RKO (cell line): Measurements from ENCODE around the gene BMERB1.
A peak's percentile ranks its signal among the peaks of the same experiment; 100 is the strongest.
"Not testable (repeated sequence)": the region's sequence is repeated elsewhere in the genome, so short reads cannot be mapped to it uniquely, and the experiment has no call there.

ENCODE experiments used
- DNase-seq: peaks from one replicate; pipeline ENCODE4 v3.0.0-alpha.2; 2016; ENCODE audit warnings: low spot score

Gene BMERB1

GRCh38 chr16:15594711-15595320 lies 160.4 kb downstream of the BMERB1 start:
- DNase-seq, result no peak

GRCh38 chr16:15597135-15597534 lies 162.7 kb downstream of the BMERB1 start:
- no peak for DNase-seq

DNA sequence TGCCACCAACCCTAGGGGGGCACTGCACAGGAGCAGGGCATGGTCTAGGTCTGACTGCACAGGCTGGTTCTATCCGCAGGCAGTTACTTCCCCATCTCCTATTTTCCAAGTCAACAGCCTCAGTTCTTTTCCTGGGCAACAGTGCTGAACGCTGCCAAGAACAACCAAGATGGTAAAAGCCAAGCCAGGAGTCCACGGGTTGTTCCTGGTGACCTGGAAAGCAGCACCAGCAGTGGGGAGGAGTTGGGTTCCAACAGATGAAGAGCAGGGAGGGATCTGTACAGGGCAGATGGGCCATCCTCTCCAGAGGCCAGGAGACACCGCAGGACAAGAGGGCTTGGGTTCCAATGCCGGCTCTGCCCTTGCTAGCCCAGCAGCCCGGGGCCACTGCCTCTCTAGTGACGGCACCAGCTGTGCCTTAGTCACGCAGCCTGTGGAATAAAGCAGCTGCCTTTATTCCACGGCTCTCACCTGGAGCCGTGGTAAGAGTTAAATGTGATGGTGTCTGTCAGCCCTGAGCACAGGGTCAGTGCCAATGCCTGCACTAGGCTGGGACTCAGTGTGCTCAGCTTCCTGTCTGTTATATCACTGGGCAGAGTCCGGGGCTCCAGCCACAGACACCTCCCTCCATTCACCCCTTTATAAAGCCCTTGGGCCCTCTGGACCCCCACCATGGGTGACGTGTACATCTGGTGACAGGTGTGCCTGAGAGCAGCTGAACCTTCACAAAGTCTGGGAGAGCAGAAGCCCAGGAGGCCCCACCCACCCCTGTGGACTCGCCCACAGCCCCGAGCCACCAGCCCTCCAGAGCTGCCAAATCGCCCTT lies 163.6 kb downstream of the BMERB1 start:
- no peak for DNase-seq

GRCh38 chr16:15598648-15599190 lies 164.3 kb downstream of the BMERB1 start:
- no peak for DNase-seq

- DNase-seq, result no peak
Observed at GRCh38 chr16:15599303-15600070, 165.1 kb downstream of the BMERB1 start.

DNA sequence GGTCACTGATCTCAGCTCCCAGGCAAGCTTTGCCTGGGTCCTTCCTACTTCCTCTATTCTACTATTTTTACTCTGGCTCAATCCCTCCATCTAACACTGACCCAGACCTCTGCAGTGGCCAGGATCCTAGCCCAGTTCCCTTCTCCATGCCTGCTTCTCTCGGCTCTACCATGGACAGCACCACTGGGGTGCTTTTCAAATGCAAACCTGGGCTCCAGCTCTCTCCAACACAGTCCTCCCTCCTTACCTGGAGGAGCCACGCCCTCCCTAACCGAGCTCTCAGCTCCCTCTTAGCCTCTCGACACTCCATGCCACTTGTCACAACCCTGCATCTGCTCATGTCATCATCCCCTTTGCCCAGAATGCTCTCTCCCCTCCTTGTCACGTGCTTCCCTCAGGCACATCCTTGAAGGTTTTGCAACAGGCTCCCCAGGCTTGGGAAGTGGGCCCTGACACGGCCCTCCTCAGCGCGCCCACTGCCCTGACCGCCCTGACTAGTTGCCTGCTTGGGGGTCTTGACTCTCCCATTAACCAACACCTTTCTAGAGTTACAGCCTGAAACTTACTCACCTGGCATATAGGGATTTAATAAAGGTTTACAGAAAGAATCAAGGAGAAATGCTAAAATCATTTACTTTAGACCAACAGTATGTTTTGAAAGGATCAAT lies 167.0 kb downstream of the BMERB1 start:
- no peak for DNase-seq

GRCh38 chr16:15602285-15603044 lies 168.1 kb downstream of the BMERB1 start:
- DNase-seq, result no peak

- DNase-seq, result no peak
Observed at GRCh38 chr16:15604460-15605440, 170.4 kb downstream of the BMERB1 start.

DNA sequence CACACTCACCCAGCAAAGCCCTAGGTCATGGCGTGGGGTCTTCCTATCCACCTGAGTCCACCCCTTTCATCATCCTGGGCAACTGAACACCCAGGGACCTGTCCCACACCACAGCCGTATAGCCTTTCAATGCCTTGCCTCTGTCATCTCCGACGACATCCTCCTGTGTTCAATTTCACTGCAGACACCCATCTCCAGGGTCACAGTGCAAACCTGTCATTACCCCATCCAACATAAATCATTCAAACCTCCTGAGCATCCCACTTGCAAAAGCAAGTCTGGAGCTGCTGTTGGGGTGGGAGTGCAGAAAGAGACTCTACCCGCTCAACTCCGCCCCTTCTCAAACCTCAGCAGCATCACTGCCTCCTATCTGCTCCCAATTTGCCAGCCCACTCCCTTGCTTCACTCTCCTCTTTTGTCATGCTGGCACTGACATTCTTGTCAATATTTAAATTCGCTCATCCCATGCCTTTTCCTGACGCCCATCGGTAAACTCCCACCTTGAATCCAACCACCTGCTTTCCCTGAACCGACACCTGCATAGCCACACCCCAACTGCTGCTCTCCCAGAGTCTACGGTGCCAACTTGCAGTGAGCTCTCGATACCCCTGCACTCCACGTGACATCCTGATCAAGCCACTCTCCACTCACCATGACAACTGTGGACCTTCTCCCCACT lies 171.6 kb downstream of the BMERB1 start:
- no peak for DNase-seq

- DNase-seq, result no peak
Observed at GRCh38 chr16:15606518-15607220, 172.3 kb downstream of the BMERB1 start.

DNA sequence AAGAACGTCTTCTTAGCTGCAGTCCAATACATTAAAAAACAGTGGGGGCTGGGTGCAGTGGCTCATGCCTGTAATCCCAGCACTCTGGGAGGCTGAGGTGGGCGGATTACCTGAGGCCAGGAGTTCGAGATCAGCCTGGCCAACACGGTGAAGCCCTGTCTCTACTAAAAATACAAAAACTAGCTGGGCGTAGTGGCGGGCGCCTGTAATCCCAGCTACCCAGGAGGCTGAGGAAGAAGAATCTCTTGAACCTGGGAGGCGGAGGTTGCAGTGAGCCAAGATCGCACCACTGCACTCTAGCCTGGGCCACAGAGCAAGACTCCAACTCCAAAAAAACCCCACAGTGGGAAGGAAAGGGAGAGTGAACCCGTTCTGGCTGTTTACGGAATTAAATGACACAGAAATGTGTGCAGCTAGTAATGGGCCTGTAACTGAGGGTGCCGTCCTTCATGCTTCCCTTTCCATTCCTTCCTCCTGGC lies 172.9 kb downstream of the BMERB1 start:
- DNase-seq, result not testable (repeated sequence)

GRCh38 chr16:15607700-15608396 lies 173.5 kb downstream of the BMERB1 start:
- peak; percentile 35 for DNase-seq

- DNase-seq, result no peak
Observed at GRCh38 chr16:15608398-15609285, 174.3 kb downstream of the BMERB1 start.

DNA sequence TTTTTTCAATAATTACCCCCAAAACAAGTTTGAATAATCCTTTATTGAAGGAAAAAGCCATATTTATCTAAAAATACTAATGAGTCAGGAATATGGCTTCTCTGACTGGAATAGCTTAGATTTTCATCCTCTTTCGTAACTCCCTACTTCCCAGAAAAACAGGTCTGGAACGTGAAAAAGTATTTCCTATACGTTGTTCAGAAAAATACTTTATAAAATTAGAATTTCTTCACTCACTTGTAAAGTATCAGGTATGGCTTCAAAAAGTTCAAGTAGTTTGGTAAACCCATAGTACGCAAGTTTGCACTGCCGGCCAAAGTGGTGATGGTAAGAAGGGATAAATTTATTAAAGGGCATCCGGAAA lies 174.9 kb downstream of the BMERB1 start:
- DNase-seq, result no peak

DNA sequence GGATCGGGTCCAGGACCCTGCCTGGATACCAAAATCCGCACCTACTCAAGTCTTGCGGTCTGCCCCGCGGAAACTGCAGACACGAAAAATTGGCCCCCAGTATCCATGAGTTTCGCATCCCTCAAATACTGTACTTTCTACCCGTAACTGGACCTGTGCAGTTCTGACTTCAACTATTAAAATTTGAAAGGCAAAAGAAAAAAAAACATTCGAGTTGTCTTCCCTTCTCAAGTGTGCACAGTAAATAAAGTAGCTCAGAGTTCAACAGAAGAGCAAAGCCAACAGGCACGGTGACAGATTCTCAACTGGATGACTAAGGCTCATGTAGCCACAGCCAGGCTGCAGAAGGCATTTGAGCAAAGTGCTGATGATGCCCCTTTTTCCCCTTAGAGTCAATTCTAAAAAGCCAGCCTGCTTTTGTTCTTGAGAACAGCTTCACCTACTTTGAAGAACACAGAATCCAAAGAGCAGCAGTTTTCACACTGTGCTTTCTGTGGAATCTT lies 176.0 kb downstream of the BMERB1 start:
- no peak for DNase-seq

DNA sequence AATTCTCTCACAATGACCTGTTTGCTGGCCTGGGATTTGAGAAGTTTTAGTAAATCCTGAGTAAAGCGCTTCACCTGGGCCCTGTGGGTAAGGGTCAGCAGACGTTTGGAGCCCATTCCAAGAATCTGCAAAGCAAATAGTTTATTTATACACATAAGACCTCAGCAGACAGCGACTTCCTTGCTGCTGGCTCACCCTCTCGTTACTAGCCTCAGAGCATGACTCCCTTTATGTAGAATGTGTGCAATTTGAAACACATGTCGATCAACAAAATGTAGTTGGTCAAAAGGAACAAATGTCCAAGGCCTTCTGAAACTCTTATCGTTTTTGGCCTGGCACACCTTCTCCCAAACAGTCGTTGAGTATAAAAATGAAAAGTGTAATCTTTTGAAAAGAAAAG lies 177.2 kb downstream of the BMERB1 start:
- DNase-seq, result no peak

DNA sequence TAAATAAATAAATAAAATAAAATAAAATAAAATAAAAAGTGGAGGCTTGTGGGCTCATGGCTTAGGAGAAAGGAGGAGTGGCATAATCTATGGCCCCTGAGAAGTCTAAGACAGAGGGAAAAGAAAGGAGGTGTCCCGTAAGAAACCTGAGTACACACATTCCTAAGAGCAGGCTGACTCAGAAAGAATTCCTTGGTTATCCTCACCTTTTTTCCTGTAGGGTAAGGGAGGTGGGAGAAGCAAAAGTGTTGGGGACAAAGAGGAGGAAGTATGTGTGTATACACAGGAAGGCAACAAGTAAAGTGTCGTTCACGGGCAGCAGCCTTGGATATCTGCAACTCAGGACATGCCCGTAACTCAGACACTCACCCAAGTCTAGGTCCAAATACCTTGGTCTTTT lies 179.3 kb downstream of the BMERB1 start:
- no peak for DNase-seq
